CD14-positive monocyte (primary cell): ENCODE measurements around the gene MICAL2. TPM values are rescaled to one million over a fixed set of nuclear protein-coding genes. Genes with fewer than 3 reads are reported as not detected.

Experiments
- DNase-seq, 3 donors: peaks; one replicate each; pipeline ENCODE4 v3.0.0-alpha.2; 2011 to 2022
- H2AFZ ChIP-seq: 2 replicates; pipeline ENCODE4 v1.6.0; 2012; ENCODE audit warnings: mild to moderate bottlenecking, low read depth, low read length, inconsistent platforms; ENCODE audit not compliant: insufficient read depth, poor library complexity, severe bottlenecking
- H3K27ac ChIP-seq, 2 donors: 1 replicate in 1 of 2; 2 replicates in 1 of 2; pipeline ENCODE4 v1.5.1; 2012 to 2013; ENCODE audit warnings: low read length in 2 of 2, control low read depth in 1 of 2, inconsistent platforms in 1 of 2, low read depth in 1 of 2, mild to moderate bottlenecking in 1 of 2
- H3K27me3 ChIP-seq, 2 donors: one replicate each; pipeline versions ENCODE4 v1.6.0 to v1.6.1; 2011 to 2013; ENCODE audit warnings: low read length in 2 of 2; ENCODE audit not compliant: control insufficient read depth in 2 of 2, insufficient read depth in 2 of 2
- H3K36me3 ChIP-seq, 2 donors: replicated peaks in 1 of 2; 1 replicate in 1 of 2; 2 replicates in 1 of 2; pipeline versions ENCODE4 v1.5.1 to v1.6.1; 2012 to 2013; ENCODE audit warnings: low read length in 2 of 2, control low read depth in 1 of 2, inconsistent platforms in 1 of 2, mild to moderate bottlenecking in 1 of 2; ENCODE audit not compliant: insufficient read depth in 2 of 2, control insufficient read depth in 1 of 2
- H3K4me1 ChIP-seq, 2 donors: 1 replicate in 1 of 2; 2 replicates in 1 of 2; pipeline versions ENCODE4 v1.5.1 to v1.6.1; 2012 to 2013; ENCODE audit warnings: low read length in 2 of 2, control low read depth in 1 of 2, inconsistent platforms in 1 of 2, mild to moderate bottlenecking in 1 of 2, moderate library complexity in 1 of 2; ENCODE audit not compliant: insufficient read depth in 2 of 2, control insufficient read depth in 1 of 2
- H3K4me2 ChIP-seq: replicated peaks from 2 replicates; pipeline ENCODE3; 2012; ENCODE audit warnings: low read length, moderate library complexity, mild to moderate bottlenecking; ENCODE audit not compliant: poor library complexity, severe bottlenecking; ENCODE audit errors: extremely low read depth
- H3K4me3 ChIP-seq, 3 experiments: fragments of 200-600 bp in 1 of 3; sonication (generic) in 1 of 3; replicated peaks in 1 of 3; 1 replicate in 2 of 3; 2 replicates in 1 of 3; pipeline ENCODE4 v1.5.1; 2011 to 2013; ENCODE audit warnings: low read length in 3 of 3, mild to moderate bottlenecking in 3 of 3, control low read depth in 2 of 3, low read depth in 2 of 3, inconsistent platforms in 1 of 3, moderate library complexity in 1 of 3
- H3K79me2 ChIP-seq: 2 replicates; pipeline ENCODE4 v1.6.0; 2012; ENCODE audit warnings: mild to moderate bottlenecking, control low read depth, inconsistent platforms, low read length, moderate library complexity; ENCODE audit not compliant: insufficient read depth
- H3K9ac ChIP-seq: 2 replicates; pipeline ENCODE4 v1.6.0; 2017; ENCODE audit warnings: low read length, mild to moderate bottlenecking; ENCODE audit not compliant: insufficient read depth, poor library complexity, severe bottlenecking
- H3K9me3 ChIP-seq, 2 donors: replicated peaks in 1 of 2; 1 replicate in 1 of 2; 2 replicates in 1 of 2; pipeline versions ENCODE4 v1.5.1 to v1.6.1; 2012 to 2013; ENCODE audit warnings: low read length in 2 of 2, control low read depth in 1 of 2; ENCODE audit not compliant: control insufficient read depth in 1 of 2, insufficient read depth in 1 of 2
- H4K20me1 ChIP-seq: 2 replicates; pipeline ENCODE4 v1.6.0; 2012; ENCODE audit warnings: mild to moderate bottlenecking, low read length, control low read depth, moderate library complexity; ENCODE audit not compliant: insufficient read depth
- H3K27ac Mint-ChIP-seq, 7 donors: one replicate each; pipeline ENCODE4 v1.8.0; 2020; ENCODE audit warnings: mild to moderate bottlenecking in 7 of 7, mixed read lengths in 7 of 7, moderate library complexity in 6 of 7, inconsistent platforms in 2 of 7
- H3K27me3 Mint-ChIP-seq, 3 donors: one replicate each; pipeline ENCODE4 v1.8.0; 2021 to 2022; ENCODE audit warnings: low read depth in 3 of 3, mild to moderate bottlenecking in 3 of 3, mixed read lengths in 3 of 3, moderate library complexity in 3 of 3, inconsistent platforms in 1 of 3
- H3K36me3 Mint-ChIP-seq, 2 donors: one replicate each; pipeline ENCODE4 v1.8.0; 2020; ENCODE audit warnings: mixed read lengths in 2 of 2, inconsistent platforms in 1 of 2, mild to moderate bottlenecking in 1 of 2
- H3K4me1 Mint-ChIP-seq: one replicate; pipeline ENCODE4 v1.8.0; 2020; ENCODE audit warnings: mild to moderate bottlenecking, mixed read lengths
- H3K4me3 Mint-ChIP-seq, 2 donors: one replicate each; pipeline ENCODE4 v1.8.0; 2020; ENCODE audit warnings: mild to moderate bottlenecking in 2 of 2, mixed read lengths in 2 of 2, moderate library complexity in 1 of 2
- H3K9me3 Mint-ChIP-seq, 7 donors: one replicate each; pipeline ENCODE4 v1.8.0; 2020 to 2022; ENCODE audit warnings: mixed read lengths in 7 of 7, mild to moderate bottlenecking in 6 of 7, moderate library complexity in 6 of 7, inconsistent platforms in 2 of 7
- WGBS: methylation state at CpG from one replicate; pipeline ENCODE4 v1.1.5; 2013; ENCODE audit warnings: missing lambda C conversion rate; ENCODE audit not compliant: insufficient coverage; 5-methylcytosine and 5-hydroxymethylcytosine counted together
- intact Hi-C, 2 donors: fragments of 100-400 bp; cut with micrococcal nuclease; formaldehyde crosslinking; loops; one replicate each; pipeline versions ENCODE4 v1.15.0 to v1.15.1; 2023
- polyA plus RNA-seq, 3 donors: library from polyadenylated mRNA; depleted of rRNA in 1 of 3; unstranded in 2 of 3; stranded (reverse) in 1 of 3; fragments of 300-500 nt in 2 of 3; fragments of >200 nt in 1 of 3; fragmentation: Illumina TruSeq in 2 of 3; gene quantifications; 1 replicate in 2 of 3; 2 replicates in 1 of 3; pipeline ENCODE4 v1.2.3, GENCODE V29; 2012 to 2021
- TF ChIP-seq, protein P1 (sequence below): fragments of 200-600 bp; IDR thresholded peaks from one replicate; pipeline ENCODE4 v1.8.0; 2022; ENCODE audit warnings: antibody characterized with exemption, mild to moderate bottlenecking

MICAL2 gene
- polyA plus RNA-seq, 3 donors, result 39.8 to 72.5 (median 44.0) TPM

DNA sequence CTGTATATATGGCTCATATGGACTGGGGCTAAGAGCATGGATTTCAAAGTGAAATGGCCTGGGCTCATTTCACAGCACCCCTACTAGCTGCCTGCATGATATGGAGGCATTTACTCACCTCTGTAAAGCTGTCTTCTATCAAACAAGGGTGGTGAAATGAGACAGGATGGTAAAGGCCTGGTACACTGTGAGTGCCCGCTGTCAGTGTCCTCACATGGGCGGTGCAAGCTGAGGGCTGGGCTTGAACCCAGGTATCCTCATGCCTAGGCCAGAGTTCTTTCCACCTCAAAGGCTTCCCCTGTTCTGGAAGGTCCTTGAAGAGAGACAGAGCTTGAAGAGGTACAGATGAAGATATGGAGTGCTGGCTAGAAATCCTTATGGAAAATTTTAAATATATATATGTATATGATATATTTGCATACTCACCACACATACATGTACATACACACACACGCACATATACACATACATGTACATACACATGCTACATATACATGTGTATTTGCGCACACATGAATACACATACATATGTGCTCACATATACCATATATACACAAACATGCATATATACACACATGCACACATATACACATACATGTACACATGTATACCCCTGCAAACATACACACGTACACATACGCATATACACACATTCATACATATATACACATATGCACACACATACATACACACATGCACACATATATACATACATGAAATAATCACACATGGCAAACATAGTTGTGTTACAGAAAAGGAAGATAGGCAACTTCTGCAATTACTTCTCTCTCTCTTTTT, 44.7 kb downstream of the MICAL2 start:
- no peaks in the 10 kb centered on the region for H3K27me3 ChIP-seq
- peaks cover 37 to 53% of the 10 kb centered on the region in 2 donors for H3K36me3 Mint-ChIP-seq
- 100% methylated on average over 4 of the region's 6 CpGs for WGBS
- no peak overlapping the region for H3K9ac ChIP-seq
- H4K20me1 ChIP-seq, result peaks cover 38% of the 10 kb centered on the region
- H3K4me1 Mint-ChIP-seq, result peaks cover 68% of the 10 kb centered on the region
- H3K9me3 Mint-ChIP-seq, result peaks cover 0 to 2% (median 0%) of the 10 kb centered on the region in 7 donors
- no peak for DNase-seq
- intact Hi-C loops, result loop anchor here in 1 of 2 donors (5.0 kb wide), 1 partner anchor 43 kb away; the partner anchor contains the start of gene MICAL2
- peaks cover 10 to 37% of the 10 kb centered on the region in 2 donors for H3K36me3 ChIP-seq
- H3K27ac ChIP-seq, result no peak overlapping the region
- H3K27me3 Mint-ChIP-seq, result peaks cover 0 to 5% (median 0%) of the 10 kb centered on the region in 3 donors
- TF ChIP-seq, protein P1, sequence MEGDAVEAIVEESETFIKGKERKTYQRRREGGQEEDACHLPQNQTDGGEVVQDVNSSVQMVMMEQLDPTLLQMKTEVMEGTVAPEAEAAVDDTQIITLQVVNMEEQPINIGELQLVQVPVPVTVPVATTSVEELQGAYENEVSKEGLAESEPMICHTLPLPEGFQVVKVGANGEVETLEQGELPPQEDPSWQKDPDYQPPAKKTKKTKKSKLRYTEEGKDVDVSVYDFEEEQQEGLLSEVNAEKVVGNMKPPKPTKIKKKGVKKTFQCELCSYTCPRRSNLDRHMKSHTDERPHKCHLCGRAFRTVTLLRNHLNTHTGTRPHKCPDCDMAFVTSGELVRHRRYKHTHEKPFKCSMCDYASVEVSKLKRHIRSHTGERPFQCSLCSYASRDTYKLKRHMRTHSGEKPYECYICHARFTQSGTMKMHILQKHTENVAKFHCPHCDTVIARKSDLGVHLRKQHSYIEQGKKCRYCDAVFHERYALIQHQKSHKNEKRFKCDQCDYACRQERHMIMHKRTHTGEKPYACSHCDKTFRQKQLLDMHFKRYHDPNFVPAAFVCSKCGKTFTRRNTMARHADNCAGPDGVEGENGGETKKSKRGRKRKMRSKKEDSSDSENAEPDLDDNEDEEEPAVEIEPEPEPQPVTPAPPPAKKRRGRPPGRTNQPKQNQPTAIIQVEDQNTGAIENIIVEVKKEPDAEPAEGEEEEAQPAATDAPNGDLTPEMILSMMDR, result no peak
- H3K27ac Mint-ChIP-seq, result peak overlapping the region in 4 of 7 donors; percentile 9 to 92 (median 42)
- H3K4me2 ChIP-seq, result no peak overlapping the region
- H3K4me1 ChIP-seq, result peaks cover 46 to 61% of the 10 kb centered on the region in 2 donors
- no peaks in the 10 kb centered on the region for H3K9me3 ChIP-seq
- no peak overlapping the region for H3K4me3 ChIP-seq
- no peak overlapping the region for H3K4me3 Mint-ChIP-seq
- H3K79me2 ChIP-seq, result peaks cover 18% of the 10 kb centered on the region
- no peak overlapping the region for H2AFZ ChIP-seq

DNA sequence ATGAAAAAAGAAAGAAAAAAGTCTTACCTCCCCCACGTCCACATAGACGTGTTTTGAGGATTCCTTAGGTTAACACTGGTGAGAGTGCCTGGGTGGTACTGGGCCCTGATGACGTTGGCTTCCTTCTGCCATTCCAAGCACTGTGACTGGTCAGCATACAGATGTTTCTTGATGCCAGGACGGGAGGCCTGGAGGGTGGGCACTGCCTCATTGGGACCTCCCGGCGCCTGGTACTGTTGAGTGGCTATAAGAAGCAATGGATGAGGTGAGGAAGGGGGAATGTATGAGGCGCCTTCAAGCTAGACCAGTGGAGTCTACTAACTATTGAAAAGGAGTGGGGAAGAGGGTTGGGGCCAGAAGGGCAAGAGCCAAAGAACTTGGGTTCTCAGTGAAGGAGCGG, 45.3 kb downstream of the MICAL2 start:
- Mint-ChIP-seq H3K4me3 (no peak overlapping the region), H3K27me3 (peaks cover 0 to 5% (median 0%) of the 10 kb centered on the region in 3 donors), H3K27ac (peak overlapping the region; percentile 74 to 96 (median 87)), H3K9me3 (peaks cover 0 to 2% (median 0%) of the 10 kb centered on the region in 7 donors), H3K36me3 (peaks cover 36 to 54% of the 10 kb centered on the region in 2 donors), H3K4me1 (peaks cover 70% of the 10 kb centered on the region)
- Histone ChIP-seq H3K9me3 (no peaks in the 10 kb centered on the region), H3K4me1 (peaks cover 52 to 67% of the 10 kb centered on the region in 2 donors), H3K27ac (peak overlapping the region; percentile 61 to 95), H4K20me1 (peaks cover 32% of the 10 kb centered on the region), H3K4me3 (peak overlapping the region in 1 of 3 experiments; percentile 42), H3K36me3 (peaks cover 10 to 37% of the 10 kb centered on the region in 2 donors), H3K79me2 (peaks cover 24% of the 10 kb centered on the region), H3K4me2 (no peak overlapping the region), H3K9ac (no peak overlapping the region), H3K27me3 (no peaks in the 10 kb centered on the region), H2AFZ (no peak overlapping the region)
- DNase-seq, result no peak
- TF ChIP-seq, protein P1, result no peak
- intact Hi-C loops, result loop anchor here in 1 of 2 donors (5.0 kb wide), 1 partner anchor 43 kb away; the partner anchor contains the start of gene MICAL2
- 94% methylated on average over 6 of the region's 8 CpGs for WGBS
